Mononuclear cell (primary cell): ENCODE data around the gene POP4. TPM values are rescaled to one million over a fixed set of nuclear protein-coding genes. Genes with fewer than 3 reads are reported as not detected.

Experiments
- H3K27me3 ChIP-seq: 2 replicates; pipeline ENCODE4 v1.6.0; 2011; ENCODE audit warnings: low read length, control low read depth; ENCODE audit not compliant: insufficient read depth
- H3K4me1 ChIP-seq: 2 replicates; pipeline ENCODE4 v1.5.1; 2011; ENCODE audit warnings: mild to moderate bottlenecking, low read length, control low read depth; ENCODE audit not compliant: insufficient read depth
- H3K4me3 ChIP-seq: 2 replicates; pipeline ENCODE4 v1.5.1; 2011; ENCODE audit warnings: mild to moderate bottlenecking, low read length, moderate library complexity
- H3K9me3 ChIP-seq: 2 replicates; pipeline ENCODE4 v1.5.1; 2011; ENCODE audit warnings: low read depth, mild to moderate bottlenecking, control low read depth, low read length
- total RNA-seq: library from RNA; depleted of rRNA; stranded (reverse); fragments of >200 nt; gene quantifications from one replicate; pipeline ENCODE4 v1.2.3, GENCODE V29; 2012

POP4 gene
- total RNA-seq, 1 donor = 44.4 TPM

DNA sequence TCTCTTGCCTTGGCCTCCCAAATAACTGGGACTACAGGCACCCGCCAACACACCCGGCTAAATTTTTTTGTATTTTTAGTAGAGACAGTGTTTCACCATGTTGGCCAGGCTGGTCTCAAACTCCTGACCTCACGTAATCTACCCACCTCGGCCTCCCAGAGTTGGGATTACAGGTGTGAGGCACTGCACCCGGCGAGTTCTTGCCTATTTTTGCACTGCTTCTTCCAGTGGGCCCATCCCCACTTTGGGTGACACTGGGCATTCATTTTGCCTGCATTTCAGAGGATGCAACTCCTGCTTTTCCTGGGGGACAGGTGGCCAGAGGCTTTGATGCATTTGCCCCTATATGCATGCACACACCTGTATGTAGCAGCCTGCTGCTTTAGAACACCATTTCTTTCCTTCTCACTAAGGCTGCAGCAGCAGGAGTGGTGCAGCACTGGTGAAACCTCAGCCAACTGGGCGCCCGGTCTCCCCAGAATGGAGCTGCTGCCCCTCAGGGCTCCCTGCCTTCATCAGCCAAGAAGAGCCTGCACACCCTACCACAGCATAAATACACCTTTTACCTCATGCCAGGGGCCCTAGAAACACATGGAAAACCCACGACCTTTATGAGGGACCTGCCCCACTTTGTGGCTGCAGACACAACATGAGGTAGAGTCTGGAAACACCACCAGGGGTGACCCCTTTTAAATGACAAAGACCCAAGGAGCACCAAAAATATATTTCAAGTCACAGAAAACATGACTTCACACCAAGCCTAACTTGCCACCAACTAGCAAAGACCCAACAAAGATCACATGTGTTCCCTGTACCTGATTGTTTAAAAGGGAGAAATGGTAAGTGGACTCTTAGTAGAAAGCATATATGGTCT, 36.8 kb upstream of the POP4 start:
- Histone ChIP-seq H3K27me3 (no peaks in the 10 kb centered on the region), H3K4me1 (no peaks in the 10 kb centered on the region), H3K4me3 (no peak overlapping the region), H3K9me3 (no peaks in the 10 kb centered on the region)

- Histone ChIP-seq H3K4me3 (no peak overlapping the region), H3K9me3 (no peaks in the 10 kb centered on the region), H3K27me3 (no peaks in the 10 kb centered on the region), H3K4me1 (no peaks in the 10 kb centered on the region)
Observed at GRCh38 chr19:29571181-29571580, 34.9 kb upstream of the POP4 start.

DNA sequence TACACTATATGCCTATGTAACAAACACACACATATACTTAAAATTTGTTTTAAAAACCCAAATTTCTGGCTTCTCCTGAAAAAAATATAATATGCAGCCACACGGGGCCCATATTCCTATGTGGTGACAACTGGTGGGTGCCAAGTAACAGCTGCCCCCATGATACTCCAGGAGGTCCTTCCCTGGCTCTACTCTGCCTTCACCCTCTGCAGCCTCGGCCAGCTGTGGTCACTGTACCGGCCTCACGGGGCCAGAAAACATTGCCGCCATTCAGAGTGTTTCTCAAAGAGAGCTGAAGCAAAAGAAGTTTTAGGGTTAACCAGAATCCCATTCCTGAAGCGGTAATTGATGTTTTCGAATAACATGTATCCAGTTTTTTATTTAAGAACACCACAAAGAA, 32.6 kb upstream of the POP4 start:
- H3K9me3 ChIP-seq = no peaks in the 10 kb centered on the region
- no peaks in the 10 kb centered on the region for H3K4me1 ChIP-seq
- H3K27me3 ChIP-seq = no peaks in the 10 kb centered on the region
- H3K4me3 ChIP-seq = no peak overlapping the region

- no peaks in the 10 kb centered on the region for H3K9me3 ChIP-seq
- no peaks in the 10 kb centered on the region for H3K4me1 ChIP-seq
- H3K4me3 ChIP-seq = no peak overlapping the region
- H3K27me3 ChIP-seq = no peaks in the 10 kb centered on the region
Observed at GRCh38 chr19:29574510-29574909, 31.6 kb upstream of the POP4 start.

GRCh38 chr19:29576046-29576606, 30.0 kb upstream of the POP4 start:
- H3K27me3 ChIP-seq = no peaks in the 10 kb centered on the region
- no peaks in the 10 kb centered on the region for H3K9me3 ChIP-seq
- H3K4me1 ChIP-seq = no peaks in the 10 kb centered on the region
- H3K4me3 ChIP-seq = no peak overlapping the region

DNA sequence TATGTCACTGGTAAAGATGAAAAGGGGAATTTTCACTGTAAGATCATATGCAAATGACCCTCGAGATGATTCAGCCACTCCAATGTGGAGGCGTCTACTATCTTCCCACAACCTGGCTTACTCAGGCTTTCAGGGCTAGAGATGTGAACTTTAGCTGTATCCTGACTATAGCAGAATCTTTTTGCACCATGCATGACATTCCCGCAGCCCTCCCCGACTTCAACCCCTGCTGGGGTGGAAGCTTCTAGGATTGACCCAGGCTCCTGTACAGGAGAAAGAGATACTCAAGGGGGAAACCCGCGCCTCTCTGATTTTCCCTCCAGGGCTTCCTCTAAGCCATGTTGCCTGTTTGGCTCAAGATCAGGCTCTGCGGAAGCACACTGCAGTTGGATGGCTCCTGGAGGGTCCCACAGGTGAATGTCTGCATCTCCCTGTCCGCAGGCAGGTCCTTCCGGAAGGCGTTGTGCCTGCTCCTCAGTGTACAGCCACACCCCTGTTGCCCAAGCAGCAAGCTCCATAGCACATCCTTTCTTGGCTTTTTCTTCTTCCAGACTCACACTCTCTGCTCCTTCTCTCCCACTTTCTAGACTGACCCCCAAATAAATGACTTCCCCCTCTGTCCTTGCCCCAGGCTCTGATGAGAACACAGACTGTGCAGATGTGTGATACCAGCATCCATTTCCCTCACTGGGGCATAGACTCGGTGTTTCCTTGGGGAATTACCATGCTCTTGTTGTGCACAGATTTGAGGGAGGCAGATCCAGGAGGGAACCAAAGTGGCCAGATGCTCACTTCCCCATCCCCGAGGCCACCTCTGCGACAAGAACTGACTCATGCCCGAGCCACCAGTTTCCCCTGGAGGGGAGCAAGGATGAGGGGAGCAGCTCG, 29.1 kb upstream of the POP4 start:
- Histone ChIP-seq H3K4me3 (no peak overlapping the region), H3K4me1 (no peaks in the 10 kb centered on the region), H3K9me3 (no peaks in the 10 kb centered on the region), H3K27me3 (no peaks in the 10 kb centered on the region)

DNA sequence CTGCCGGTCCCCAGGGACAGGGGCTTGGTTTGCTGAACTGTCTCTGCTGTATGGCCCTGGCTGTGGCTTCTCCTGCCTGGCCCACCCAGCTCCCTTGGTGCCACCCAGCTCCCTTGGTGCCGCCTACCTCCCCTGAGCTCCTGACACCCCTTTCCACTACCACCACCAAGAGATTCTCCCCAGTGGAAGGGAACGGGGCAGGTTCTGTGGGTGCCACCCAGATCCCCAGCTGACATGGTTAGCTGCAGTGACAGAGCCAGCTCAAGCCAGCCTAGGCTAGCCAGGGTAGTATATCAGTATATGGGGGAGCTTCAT, 28.5 kb upstream of the POP4 start:
- Histone ChIP-seq H3K9me3 (no peaks in the 10 kb centered on the region), H3K4me3 (no peak overlapping the region), H3K4me1 (no peaks in the 10 kb centered on the region)

GRCh38 chr19:29578349-29578748, 27.7 kb upstream of the POP4 start:
- Histone ChIP-seq H3K27me3 (no peaks in the 10 kb centered on the region), H3K4me3 (no peak overlapping the region), H3K9me3 (no peaks in the 10 kb centered on the region), H3K4me1 (no peaks in the 10 kb centered on the region)

More for the DNA sequence above, 28.5 kb upstream of the POP4 start:
- no peaks in the 10 kb centered on the region for H3K27me3 ChIP-seq

DNA sequence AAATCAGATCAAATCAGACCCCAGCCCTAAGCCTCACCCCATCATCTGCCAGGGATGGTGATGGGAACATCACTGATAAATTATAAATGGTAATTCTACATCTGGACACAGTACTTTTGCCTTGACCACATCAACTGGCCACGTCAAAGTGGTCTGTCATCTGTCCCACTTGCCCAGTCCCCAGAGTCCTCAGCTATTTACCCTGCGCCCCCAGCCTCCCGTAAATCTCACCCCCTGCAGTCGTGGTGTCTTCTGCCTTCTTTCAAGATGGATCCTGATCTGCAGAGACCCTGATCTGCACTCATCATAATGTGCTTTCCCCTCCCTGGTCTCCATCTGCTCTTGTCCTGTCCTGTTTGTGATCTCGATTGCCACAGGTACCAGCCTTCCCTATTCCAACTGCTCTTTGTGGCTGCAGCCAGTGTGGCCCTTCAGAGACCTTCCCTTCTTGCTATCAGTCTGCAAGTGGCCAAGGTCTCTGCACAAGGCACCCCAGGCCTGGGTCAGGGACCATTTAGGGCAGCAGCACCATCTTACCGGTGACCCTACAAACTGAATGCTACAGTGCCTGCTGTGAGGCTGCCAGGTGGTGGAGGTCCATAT, 26.7 kb upstream of the POP4 start:
- H3K27me3 ChIP-seq = no peaks in the 10 kb centered on the region
- H3K9me3 ChIP-seq = no peaks in the 10 kb centered on the region
- no peaks in the 10 kb centered on the region for H3K4me1 ChIP-seq
- H3K4me3 ChIP-seq = no peak overlapping the region

DNA sequence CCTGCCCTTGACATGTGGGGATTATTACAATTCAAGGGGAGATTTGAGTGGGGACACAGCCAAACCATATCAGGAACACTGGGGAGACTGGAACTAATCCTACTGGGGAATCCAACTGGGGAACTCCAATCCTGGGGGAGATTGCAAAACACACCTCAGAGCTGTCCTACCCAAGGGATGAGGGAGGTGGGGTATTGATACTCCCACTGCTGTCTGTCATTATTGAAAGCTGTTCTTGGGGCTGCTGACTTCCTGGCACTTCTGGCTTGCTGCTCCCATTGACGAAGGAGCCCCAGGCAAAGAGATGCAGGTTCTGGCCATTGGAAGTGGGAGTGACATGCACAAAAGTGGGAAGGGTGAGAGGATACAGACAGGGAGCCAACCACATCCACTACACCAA, 24.7 kb upstream of the POP4 start:
- Histone ChIP-seq H3K27me3 (no peaks in the 10 kb centered on the region), H3K4me1 (no peaks in the 10 kb centered on the region), H3K9me3 (no peaks in the 10 kb centered on the region), H3K4me3 (no peak overlapping the region)

DNA sequence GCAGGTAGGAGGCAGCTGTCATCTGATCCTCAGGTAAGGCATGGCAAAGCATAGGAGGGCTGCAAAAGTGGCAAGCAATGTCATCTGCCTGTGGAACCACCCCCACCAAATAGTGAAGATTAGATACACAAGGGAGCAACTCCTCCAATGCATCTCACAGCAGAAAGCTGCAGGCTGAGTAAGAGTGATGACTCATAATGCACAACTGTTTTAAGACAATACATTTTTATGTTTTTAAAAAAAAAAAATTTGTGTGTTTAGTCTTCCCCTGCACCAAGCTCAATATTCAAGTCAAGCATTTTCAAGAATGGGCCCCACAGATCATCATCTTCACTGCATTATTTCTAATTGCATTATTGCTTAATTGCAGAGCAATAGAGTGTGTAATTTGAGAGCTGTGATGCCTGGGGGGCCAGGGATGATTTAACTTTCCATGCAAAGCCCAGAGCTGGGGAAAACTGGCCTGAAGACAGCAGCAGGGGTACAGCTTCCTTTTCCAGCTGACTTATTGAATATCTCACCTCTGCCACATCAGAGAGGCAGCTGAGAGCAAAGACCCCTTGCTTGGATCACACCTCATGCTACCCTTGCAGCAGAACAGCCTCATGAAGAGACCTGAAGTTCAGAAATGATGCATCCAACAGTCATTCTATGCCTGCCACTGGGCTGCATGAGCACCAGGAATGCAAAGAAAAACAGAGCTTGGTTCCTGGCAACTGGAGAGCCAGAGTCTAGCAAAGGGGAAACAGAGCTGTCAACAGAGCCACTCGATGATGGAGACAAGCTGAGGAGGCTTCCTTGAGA, 22.7 kb upstream of the POP4 start:
- Histone ChIP-seq H3K4me1 (no peaks in the 10 kb centered on the region), H3K27me3 (no peaks in the 10 kb centered on the region), H3K9me3 (no peaks in the 10 kb centered on the region), H3K4me3 (no peak overlapping the region)

DNA sequence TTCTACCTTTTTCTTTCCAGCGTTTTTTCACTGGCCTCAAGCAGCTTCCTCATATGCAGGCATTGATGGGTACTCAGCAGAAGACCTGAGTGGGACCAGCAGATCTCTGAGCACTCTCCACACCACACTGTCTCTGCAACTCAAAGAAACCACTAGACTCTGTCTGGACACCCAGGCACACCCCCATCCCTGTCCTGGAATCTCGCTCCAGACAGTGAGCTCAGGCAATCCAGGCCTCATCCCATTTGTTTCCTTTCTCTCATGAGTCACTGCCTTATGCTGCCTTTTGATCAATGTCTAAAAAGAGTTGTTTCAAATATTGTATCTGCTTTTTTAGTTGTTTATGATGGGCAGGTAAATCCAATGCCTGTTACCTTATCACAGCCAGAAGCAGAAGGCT, 19.7 kb upstream of the POP4 start:
- no peaks in the 10 kb centered on the region for H3K4me1 ChIP-seq
- H3K27me3 ChIP-seq = no peaks in the 10 kb centered on the region
- H3K9me3 ChIP-seq = no peaks in the 10 kb centered on the region
- H3K4me3 ChIP-seq = no peak overlapping the region

DNA sequence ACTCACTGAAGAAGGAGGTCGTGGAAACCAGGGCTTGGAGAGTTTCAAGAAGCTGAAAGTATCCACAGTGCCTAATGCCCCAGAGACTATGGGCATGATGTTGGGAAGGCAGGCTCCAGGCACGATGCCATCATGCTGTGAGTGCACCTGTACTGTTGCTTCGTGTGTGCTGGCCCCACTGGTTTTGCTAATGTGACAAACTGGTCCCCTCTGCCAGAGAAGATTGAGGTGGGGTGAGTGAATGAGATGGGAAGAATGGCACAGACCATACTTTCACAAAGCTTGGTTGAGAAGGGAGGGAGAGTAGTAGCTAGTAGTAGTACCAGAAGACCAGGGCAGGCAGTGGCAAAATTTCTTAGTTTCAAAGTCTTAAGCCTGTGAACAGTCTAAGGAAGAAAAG, 19.0 kb upstream of the POP4 start:
- Histone ChIP-seq H3K9me3 (no peaks in the 10 kb centered on the region), H3K27me3 (no peaks in the 10 kb centered on the region), H3K4me3 (no peak overlapping the region), H3K4me1 (no peaks in the 10 kb centered on the region)

- H3K4me3 ChIP-seq = no peak overlapping the region
- no peaks in the 10 kb centered on the region for H3K4me1 ChIP-seq
- no peaks in the 10 kb centered on the region for H3K9me3 ChIP-seq
- no peaks in the 10 kb centered on the region for H3K27me3 ChIP-seq
Observed at GRCh38 chr19:29587518-29587986, 18.5 kb upstream of the POP4 start.
